CD4-positive, alpha-beta T cell treated with Interleukin-4 for 4 hours (primary cell): ENCODE measurements around the gene AIFM2.
A peak's percentile ranks its signal among the peaks of the same experiment; 100 is the strongest.
"Not testable (repeated sequence)": the region's sequence is repeated elsewhere in the genome, so short reads cannot be mapped to it uniquely, and the experiment has no call there.

Experiments
- DNase-seq: peaks from one replicate; pipeline ENCODE4 v3.0.0-alpha.2; 2020

The AIFM2 gene

GRCh38 chr10:70090951-70091350, 41.7 kb downstream of the AIFM2 start:
- DNase-seq = no peak

DNA sequence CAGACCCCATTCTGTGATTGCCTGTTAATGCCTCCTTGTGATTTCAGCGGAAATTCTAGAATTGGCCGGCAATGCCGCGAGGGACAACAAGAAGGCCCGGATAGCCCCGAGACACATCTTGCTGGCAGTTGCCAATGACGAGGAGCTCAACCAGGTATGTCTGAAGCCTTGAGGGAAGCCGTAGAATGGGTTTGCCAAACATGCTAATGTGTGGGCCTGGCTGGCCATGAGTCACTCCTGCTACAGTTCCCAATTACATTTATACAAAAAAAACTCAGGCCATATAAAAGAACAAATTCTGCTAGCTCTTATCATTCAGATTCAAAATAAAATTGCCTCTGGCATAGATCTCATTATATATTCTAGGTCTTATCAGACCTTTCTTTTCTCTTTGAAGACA, 42.6 kb downstream of the AIFM2 start:
- DNase-seq = no peak

DNA sequence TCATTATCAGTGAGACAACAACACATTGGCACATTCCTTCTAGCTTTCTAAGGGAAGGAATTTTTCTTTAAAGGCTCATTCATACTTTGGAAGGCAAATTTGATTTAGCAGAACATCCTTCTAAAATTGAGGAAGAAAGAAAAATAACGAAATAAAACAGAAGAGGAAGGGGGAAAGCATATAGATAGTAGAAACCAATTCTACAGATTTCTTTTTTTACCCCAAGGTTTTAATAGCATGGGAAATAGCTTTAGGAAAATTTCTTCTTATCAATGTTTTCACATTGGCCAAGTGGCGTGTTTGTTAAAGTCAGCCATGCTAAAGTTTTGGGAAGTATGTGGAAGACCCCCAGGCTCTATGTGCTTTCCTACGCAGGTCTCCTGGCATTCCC, 44.3 kb downstream of the AIFM2 start:
- no peak for DNase-seq

- no peak for DNase-seq
These were observed 44.9 kb downstream of the AIFM2 start for GRCh38 chr10:70087616-70088307.

- no peak for DNase-seq
These were observed 46.5 kb downstream of the AIFM2 start for GRCh38 chr10:70085975-70086613.

DNA sequence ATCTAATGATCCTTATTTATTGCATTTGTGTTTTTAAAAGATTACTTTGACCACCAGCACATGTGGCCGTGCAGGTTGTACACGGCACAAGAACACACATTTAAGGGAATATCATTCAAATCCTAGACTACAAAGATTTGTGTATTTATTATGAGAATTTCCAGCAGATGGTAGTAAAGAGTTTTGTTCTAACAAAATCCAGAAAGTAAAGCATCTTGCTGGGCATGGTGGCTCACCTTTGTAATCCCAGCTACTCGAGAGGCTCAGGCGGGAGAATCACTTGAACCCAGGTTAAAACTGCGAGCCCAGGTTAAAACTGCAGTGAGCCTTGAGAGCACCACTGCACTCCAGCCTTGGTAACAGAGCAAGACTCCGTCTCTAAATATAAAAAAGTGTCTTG, 48.4 kb downstream of the AIFM2 start:
- peak; percentile 14 for DNase-seq

DNA sequence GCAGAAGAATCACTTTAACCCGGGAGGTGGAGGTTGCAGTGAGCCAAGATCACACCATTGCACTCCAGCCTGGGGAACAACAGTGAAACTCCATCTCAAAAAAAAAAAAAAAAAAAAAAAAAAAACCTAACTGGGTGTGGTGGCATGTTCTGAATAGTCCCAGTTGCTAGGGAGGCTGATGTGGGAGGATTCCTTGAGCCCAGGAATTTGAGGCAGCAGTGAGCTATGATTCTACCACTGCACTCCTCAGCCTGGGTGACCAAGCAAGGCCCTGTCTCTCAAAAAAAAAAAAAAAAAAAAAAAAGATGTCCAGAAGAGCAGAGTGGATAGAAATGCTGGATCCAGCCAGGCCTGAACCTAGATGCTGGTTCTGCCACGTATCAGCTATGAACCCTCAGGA, 51.8 kb downstream of the AIFM2 start:
- not testable (repeated sequence) for DNase-seq

- no peak for DNase-seq
These were observed 53.7 kb downstream of the AIFM2 start for GRCh38 chr10:70078937-70079336.

DNA sequence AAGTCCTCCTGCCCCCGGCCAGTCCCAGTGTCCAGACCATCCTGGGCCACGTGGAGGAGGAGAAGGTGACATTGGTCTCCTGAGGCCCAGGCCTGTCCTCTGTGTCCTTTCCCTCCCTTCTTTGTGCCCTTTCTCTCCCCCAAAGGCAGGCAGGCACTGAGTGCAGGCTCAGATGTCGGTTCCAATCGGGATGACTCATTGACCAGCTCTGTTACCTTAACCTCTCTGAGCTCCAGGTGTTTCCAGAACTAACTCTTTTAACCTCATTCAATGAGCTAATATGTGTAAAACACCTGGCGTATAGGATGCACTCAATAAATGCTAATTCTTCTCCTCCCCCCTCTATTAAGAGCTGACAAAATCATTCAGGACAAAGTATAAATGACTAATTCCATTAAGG, 54.3 kb downstream of the AIFM2 start:
- no peak for DNase-seq

DNA sequence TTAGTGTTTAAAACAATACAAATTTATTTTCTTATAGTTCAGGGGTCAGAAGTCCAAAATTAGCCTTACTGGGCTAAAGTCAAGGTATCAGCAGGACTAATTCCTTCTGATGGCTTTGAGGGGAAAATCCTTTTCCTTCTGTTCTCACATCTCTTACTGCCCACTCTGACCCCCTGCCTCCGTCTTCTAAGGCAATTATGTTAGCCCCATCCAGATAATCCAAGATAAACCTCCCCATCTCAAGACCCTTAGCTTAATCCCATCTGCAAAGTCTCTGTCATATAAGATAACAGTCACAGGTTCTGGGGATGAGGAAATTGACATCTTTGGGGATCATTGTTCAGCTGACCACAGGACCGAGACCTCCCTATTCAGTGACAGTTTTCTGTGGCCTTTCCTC, 57.7 kb downstream of the AIFM2 start:
- DNase-seq = no peak

- no peak for DNase-seq
These were observed 58.5 kb downstream of the AIFM2 start for GRCh38 chr10:70074165-70074564.

- no peak for DNase-seq
These were observed 61.8 kb downstream of the AIFM2 start for GRCh38 chr10:70070834-70071233.

DNA sequence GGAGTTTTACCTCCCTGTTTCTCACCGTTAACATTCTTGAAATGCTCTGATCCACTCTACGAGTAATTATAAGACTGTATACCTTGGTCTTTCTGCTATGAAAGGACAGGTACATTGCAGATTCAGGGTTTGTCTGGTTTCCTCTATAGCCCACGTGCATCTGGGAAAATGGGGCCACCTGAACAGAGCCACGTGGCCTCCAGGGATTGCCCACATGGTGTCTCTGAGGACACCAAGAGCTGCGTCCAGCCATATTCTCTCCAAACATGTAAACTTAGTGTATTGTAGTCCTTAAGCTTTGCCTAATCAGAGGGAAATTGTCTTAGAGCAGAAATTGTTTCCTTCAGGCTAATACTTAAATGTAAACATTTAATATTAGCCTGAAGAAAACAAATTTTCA, 63.3 kb downstream of the AIFM2 start:
- DNase-seq = no peak

- no peak for DNase-seq
These were observed 63.7 kb downstream of the AIFM2 start for GRCh38 chr10:70068925-70069324.

DNA sequence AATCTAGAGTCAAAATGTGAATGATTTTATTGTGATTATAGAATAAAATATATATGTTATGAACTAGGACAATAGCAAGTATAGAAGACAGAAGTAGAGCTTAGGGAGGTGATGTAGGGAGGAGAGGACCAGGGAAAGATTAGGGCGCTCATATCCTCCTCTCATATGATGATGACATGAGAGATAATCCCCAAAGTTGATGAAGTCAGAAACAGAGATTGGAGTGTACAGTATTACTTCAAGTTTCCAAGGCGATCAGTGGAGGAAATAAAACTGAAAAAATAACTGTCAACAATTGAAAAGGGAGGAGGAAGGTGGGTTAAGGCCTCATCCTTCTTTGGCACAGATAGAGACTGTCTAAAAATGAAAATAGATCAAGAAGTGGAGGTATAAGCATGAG, 65.0 kb downstream of the AIFM2 start:
- no peak for DNase-seq

GRCh38 chr10:70066190-70066589, 66.4 kb downstream of the AIFM2 start:
- no peak for DNase-seq

DNA sequence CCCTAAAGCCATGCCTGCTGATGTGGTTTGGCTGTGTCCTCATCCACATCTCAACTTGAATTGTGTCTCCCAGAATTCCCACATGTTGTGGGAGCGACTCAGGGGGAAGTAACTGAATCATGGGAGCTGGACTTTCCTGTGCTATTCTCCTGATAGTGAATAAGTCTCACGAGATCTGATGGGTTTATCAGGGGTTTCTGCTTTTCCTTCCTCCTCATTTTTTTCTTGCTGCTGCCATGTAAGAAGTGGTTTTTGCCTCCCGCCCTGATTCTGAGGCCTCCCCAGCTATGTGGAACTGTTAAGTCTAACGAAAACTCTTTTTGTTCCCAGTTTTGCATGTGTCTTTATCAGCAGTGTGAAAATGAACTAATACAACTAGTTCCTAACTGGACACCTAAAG, 68.1 kb downstream of the AIFM2 start:
- DNase-seq = no peak

DNA sequence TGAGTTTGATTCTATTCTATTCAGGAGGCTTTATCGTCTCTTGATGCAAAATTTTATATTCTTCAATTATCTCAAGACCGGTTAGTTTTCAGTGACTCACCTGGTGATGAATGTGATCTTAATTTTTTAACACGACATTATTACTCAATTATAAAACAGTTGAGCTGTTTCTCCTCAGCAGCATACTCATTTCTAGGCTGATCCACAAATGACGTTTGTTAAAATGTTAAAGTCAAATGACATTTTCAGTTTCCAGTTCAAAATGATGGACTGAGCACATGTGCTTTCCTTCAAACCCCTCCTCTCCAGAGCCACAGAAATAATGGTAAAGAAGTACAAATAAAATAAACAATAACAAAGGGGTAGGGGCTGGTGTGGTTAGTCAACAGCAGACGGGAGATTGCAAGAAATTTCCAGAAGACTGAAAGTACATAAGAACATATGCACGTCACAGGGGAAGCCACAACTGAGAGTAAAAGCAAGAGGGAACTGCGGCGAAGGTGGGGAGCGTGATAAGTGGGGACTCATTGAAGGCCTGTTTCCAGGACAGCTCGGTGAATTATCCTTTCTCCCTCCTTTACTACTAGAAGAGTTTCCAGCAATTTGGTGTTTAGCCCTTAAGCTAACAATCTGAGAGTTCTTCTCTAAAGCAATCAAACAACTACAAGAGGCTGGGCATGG, 69.1 kb downstream of the AIFM2 start:
- DNase-seq = no peak
